ENCODE measurements around the gene PIAS2. TPM values are rescaled to one million over a fixed set of nuclear protein-coding genes. Genes with fewer than 3 reads are reported as not detected.
"Not testable (repeated sequence)": the region's sequence is repeated elsewhere in the genome, so short reads cannot be mapped to it uniquely, and the experiment has no call there.

Gene PIAS2
- total RNA-seq, 1 donor from 2014 or later: 15.3 TPM

- DNase-seq (ENCODE audit: extremely low read depth, low read depth, low spot score): no peak
Observed at GRCh38 chr18:46842583-46842982, 74.7 kb downstream of the PIAS2 start.

GRCh38 chr18:46833899-46834298, 83.4 kb downstream of the PIAS2 start:
- DNase-seq (ENCODE audit: extremely low read depth, low read depth, low spot score): no peak

DNA sequence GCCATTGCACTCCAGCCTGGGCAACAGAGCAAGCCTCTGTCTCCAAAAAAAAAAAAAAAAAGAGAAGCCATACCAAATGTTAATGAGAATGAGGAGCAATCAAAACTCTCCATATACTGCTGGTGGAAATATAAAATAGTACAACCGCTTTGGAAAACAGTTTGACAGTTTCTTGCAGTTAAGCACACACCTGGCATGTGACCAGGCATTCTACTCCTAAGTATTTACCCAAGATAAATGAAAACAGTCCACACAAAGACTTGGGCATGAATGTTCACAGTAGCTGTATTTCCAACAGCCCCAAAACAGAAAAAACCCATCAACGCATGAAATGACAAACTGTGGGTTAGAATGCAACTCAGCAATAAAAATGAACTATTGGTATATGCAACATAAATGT, 84.5 kb downstream of the PIAS2 start:
- no peak for DNase-seq (ENCODE audit: extremely low read depth, low read depth, low spot score)

DNA sequence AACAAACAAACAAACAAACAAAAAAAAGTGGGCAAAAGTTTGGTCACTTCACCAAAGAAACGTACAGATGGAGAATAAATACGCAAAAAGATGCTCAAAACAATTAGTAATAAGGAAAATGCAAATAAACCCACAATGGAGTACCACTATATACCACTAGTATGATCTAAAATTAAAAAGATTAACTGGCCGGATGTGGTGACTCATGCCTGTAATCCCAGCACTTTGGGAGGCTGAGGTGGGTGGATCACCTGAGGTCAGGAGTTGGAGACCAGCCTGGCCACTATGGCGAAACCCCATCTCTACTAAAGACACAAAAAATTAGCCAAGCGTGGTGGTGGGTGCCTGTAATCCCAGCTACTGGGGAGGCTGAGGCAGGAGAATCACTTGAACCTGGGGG, 84.9 kb downstream of the PIAS2 start:
- DNase-seq (ENCODE audit: extremely low read depth, low read depth, low spot score): not testable (repeated sequence)

- no peak for DNase-seq (ENCODE audit: extremely low read depth, low read depth, low spot score)
Observed at GRCh38 chr18:46831434-46831833, 85.9 kb downstream of the PIAS2 start.

- DNase-seq (ENCODE audit: extremely low read depth, low read depth, low spot score): no peak
Observed at GRCh38 chr18:46830633-46831032, 86.7 kb downstream of the PIAS2 start.

DNA sequence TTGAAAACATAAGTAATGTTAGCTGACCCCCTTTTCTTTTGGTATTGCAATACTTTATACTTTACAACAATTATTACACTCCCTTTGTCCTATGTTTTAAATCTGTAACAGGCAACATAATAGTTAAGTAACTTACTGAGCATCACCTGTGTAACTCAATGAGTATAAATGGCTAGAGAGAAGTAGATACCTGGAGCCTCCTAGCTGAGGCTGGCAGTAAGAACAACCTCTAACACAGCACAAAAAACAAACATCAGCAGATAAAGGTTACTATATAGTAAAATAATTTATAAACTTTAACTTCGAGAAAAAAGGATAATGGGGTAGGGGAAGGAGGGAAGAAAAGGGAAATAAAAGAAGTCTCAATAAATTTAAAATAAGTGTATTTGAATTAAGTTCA, 87.4 kb downstream of the PIAS2 start:
- DNase-seq (ENCODE audit: extremely low read depth, low read depth, low spot score): no peak

DNA sequence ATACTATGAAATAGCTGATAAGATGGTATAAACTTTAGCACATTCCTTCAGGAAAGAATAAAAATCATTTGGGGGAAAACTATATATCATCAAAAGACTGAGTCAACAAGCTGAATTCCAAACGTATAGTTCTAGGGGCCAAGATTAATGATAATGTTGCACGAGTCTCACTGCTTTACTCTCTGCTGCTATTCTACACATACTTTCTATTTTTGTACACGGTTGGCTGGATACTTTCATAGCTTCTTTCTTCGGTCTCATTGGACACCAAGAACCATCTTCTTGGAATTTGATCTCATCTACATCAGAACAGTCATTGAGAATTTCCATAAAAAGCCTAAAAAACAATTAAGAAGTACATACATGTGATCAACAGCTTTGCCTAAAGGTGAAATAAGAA, 87.8 kb downstream of the PIAS2 start:
- no peak for DNase-seq (ENCODE audit: extremely low read depth, low read depth, low spot score)

- no peak for DNase-seq (ENCODE audit: extremely low read depth, low read depth, low spot score)
Observed at GRCh38 chr18:46821856-46822711, 95.2 kb downstream of the PIAS2 start.

DNA sequence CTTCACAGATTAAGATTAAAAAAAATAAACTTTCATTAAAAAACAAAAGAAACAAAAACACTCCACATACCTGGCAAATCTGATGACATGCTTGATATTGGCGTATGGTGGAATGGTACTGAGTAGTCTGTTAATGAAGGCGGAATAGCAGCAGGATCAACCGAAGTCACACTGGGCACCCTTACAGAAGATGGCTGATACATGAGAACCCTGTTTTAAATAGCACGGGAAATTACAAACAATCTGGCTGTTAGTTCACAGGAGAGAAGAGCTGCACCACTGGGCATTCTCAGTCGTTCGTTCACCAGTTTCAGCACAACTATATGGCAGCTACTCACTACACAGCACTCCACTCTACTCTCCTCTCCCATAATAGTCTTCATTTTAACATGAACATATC, 96.4 kb downstream of the PIAS2 start:
- DNase-seq (ENCODE audit: extremely low read depth, low read depth, low spot score): no peak

DNA sequence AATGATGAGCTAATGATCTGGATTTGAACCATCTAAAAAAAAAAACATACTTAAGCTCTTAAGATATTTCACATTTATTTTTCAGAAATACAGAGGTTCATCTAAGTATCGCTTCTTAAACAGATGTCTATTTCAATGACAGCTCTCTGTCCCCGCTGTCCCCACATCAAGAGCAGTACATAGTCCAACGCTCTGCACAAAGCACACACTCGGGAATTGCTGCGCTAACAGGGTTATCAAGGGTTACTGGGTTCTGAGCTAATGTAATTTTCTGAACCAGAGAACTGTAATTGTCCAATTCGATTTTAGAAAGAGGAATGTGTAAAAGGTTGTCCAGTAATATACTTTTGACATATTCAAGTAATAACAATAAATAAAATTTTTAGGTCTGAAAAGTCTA, 101.6 kb downstream of the PIAS2 start:
- no peak for DNase-seq (ENCODE audit: extremely low read depth, low read depth, low spot score)

DNA sequence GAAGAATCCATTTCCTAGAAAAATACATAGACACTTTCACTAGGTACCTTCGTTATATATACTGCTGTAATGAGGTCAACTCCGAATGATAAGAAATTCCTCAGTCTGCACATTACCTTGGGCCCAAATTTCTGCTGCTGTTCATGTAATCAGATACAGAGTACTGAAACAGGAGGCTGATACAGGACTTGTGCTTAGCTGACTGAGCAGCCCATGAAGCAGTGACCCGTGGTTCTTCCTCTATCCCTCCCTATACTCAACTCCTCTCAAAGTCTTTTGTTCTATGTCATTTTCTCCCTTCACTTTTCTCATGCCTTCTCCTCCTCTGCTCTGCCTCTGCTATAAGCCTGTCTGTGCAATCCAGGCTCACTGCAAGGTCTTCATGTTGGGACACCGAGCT, 102.9 kb downstream of the PIAS2 start:
- no peak for DNase-seq (ENCODE audit: extremely low read depth, low read depth, low spot score)

DNA sequence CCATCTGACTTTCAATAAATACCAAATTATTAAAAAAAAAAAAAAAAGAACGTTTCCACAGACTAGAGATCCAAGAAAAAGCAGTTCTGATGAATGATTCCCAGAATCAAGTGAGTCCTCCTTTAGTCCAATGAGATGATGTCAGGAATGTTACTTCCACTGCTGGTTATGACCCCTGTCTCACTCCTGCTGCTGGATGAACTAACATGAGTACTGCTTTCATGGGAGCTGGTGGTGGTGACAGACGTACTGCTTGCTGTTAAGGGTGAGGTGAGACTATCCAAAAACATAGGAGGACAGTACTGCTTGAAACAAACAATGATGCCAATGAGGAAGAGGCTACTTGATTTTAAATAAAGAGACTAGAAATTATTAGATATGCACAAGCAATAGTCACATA, 105.0 kb downstream of the PIAS2 start:
- no peak for DNase-seq (ENCODE audit: extremely low read depth, low read depth, low spot score)

DNA sequence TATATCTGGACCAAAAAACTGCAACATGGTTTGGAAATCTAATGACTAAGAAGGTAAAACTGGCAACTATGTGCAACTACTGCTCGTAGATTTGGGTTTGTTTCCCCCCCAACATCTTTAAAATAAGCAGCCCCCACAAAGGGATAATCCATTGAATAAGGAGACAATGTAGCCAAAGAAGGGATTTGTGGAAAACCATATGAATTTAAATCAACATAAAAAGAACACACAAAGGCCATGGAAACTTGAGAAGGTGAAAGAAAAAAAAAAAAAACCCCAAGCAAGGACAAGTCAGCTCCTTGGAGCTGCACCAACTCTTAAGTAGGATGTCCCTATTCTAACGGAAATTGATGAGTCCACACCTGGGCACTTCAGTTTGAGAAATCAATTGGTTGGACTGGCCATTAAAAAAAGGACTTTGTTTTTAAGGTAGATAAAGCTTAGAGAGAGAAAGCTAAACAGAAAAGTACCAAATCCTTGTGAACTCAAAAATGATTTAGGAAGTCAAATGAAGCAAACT, 106.8 kb downstream of the PIAS2 start:
- DNase-seq (ENCODE audit: extremely low read depth, low read depth, low spot score): no peak

- no peak for DNase-seq (ENCODE audit: extremely low read depth, low read depth, low spot score)
Observed at GRCh38 chr18:46809145-46809544, 108.2 kb downstream of the PIAS2 start.

DNA sequence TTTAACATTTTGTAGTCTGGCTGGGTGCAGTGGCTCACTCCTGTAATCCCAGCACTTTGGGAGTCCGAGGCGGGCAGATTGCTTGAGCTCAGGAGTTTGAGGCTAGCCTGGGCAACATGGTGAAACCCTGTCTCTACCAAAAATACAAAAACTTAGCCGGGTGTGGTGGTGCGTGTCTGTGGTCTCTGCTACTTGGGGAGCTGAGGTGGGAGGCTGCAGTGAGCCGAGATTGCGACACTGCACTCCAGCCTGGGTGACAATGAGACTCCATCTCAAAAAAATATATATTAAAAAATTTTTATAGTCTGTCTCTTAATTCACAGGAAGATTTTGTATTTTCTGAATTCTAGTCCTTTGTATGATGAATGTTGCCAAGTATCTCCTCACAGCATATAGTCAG, 121.4 kb downstream of the PIAS2 start:
- not testable (repeated sequence) for DNase-seq (ENCODE audit: extremely low read depth, low read depth, low spot score)

- no peak for DNase-seq (ENCODE audit: extremely low read depth, low read depth, low spot score)
Observed at GRCh38 chr18:46794607-46795006, 122.7 kb downstream of the PIAS2 start.

DNA sequence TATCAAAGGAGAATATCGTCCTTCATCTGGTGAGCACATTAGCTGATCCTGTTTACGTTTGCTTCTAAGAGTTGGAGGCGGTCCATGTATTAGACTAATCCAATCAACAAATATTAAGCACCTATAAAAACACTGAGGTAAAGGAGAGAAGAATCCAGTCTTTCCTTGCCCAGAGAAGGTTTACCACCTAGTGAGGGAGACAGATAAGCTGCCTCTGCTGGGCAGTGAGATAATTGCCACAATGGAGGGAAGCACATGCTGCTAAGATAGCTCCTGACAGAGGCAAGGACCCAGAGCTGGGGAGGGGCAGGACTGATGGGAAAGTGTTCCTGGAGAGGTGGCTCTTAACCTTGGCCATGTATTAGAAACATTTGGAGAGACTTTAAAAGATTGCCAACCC, 123.7 kb downstream of the PIAS2 start:
- no peak for DNase-seq (ENCODE audit: extremely low read depth, low read depth, low spot score)

DNA sequence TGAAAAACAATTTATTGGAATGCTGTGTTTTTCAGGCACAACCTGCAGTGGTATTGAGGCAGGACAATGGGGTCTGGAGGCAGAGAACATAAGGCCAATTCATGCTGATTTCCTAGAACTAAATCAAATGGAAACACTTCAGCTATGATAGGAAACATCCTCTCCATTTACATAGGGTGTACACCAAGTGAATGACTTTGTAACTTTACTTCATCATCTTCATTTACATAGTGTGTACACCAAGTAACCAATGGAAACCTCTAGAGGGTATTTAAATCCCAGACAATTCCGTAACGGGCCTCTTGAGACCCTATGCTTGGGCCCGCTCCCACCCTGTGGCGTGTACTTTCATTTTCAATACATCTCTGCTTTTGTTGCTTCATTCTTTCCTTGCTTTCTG, 128.2 kb downstream of the PIAS2 start:
- no peak for DNase-seq (ENCODE audit: extremely low read depth, low read depth, low spot score)

DNA sequence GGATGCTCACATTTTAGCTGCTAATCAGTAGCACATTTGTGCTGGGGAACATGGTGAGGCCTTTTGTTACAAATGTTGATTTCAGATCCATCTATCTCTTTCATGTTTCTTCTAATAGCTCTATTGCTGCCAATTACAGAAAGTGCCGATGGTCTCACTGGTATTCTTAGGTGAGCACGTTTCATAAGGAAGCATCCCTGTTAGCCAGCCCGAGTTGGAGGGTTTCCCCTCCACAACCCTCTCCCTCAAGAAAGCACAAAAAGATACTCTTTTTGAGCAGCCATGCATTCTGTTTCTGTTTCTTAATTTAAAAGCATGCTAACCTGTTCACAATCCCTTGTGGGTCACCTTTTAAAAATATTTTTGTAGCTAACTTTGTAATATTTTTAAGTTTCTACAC, 129.6 kb downstream of the PIAS2 start:
- no peak for DNase-seq (ENCODE audit: extremely low read depth, low read depth, low spot score)

GRCh38 chr18:46772357-46772756, 144.9 kb downstream of the PIAS2 start:
- DNase-seq (ENCODE audit: extremely low read depth, low read depth, low spot score): no peak

DNA sequence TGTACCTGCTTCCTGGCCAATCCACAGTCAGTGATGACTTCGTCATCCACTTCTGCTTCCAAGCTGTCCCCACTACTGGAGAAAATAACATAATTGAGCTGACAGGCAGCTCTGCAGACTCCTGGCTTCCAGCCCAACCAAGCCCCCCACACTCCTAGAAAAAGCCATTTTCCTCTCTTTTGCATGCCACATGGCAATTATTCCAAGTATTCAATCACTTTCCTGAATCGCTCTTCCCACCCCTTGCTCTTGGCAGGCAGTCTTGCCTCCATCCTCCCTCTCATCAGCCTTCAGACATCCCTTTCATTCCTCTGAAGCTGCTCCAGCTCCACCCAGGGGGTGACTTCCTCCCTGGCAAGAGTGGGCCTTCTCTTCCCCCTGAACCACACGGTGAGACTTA, 146.2 kb downstream of the PIAS2 start:
- no peak for DNase-seq (ENCODE audit: extremely low read depth, low read depth, low spot score)

GRCh38 chr18:46770708-46771107, 146.6 kb downstream of the PIAS2 start:
- DNase-seq (ENCODE audit: extremely low read depth, low read depth, low spot score): no peak

Measured in glomerular endothelial cell (primary cell).